Measurements from ENCODE around the gene RINT1. TPM values are rescaled to one million over a fixed set of nuclear protein-coding genes. Genes with fewer than 3 reads are reported as not detected.

The RINT1 gene
- total RNA-seq: 7.4 and 12.7 TPM in 2 replicates

GRCh38 chr7:105531792-105532671 lies at the start of gene RINT1:
RINT1 (plus strand) TSS chr7:105532201; CDS start chr7:105532316, 115 bp downstream.

GRCh38 chr7:105521717-105522463 lies 10.1 kb upstream of the RINT1 start, which contains the start of gene PUS7:
PUS7 (minus strand) TSS chr7:105522271; CDS start chr7:105508512, 13,759 bp downstream.

GRCh38 chr7:105581066-105581811 lies 49.2 kb downstream of the RINT1 start, which contains the start of gene EFCAB10:
EFCAB10 (minus strand) TSS chr7:105581493; CDS start chr7:105581463, 30 bp downstream.

Other genes with a start within 250 kb of the RINT1 start
- gene SRPK2, start 143.3 kb upstream of the RINT1 start, total RNA-seq: 19.1 and 19.9 TPM in 2 replicates
- 10.1 and 19.7 TPM in 2 replicates for gene PUS7, start 9.9 kb upstream of the RINT1 start, total RNA-seq
- not detected in 2 replicates for gene EFCAB10, start 49.3 kb downstream of the RINT1 start, total RNA-seq

Data from mesangial cell (primary cell).